ENCODE measurements around the gene TRMT10A. TPM values are rescaled to one million over a fixed set of nuclear protein-coding genes. Genes with fewer than 3 reads are reported as not detected.
A peak's percentile ranks its signal among the peaks of the same experiment; 100 is the strongest.

Gene TRMT10A
- total RNA-seq, 1 donor from 2014 or later: 7.4 TPM

GRCh38 chr4:99574530-99575324 is 10.9 kb upstream of the TRMT10A start, which contains the start of gene MTTP:
Gene MTTP (plus strand): TSS chr4:99574824. CDS start chr4:99574910, 86 bp downstream.
- no peaks in the 10 kb centered on the region for H3K36me3 Mint-ChIP-seq
- peak within 1 kb of the TSS; percentile 37 for H3K27ac Mint-ChIP-seq
- H3K9me3 Mint-ChIP-seq: no peaks in the 10 kb centered on the region
- DNase-seq (ENCODE audit: extremely low spot score, unreplicated experiment): no peak
- no peak for TF ChIP-seq CTCF (conservative IDR thresholded peaks at IDR 0.05)
- H3K27me3 Mint-ChIP-seq: peaks cover 33% of the 10 kb centered on the region
- peak within 1 kb of the TSS; percentile 69 for H3K4me3 Mint-ChIP-seq
- H3K4me1 Mint-ChIP-seq (ENCODE audit: unreplicated experiment): no peaks in the 10 kb centered on the region

- Mint-ChIP-seq H3K27me3 (peaks cover 34% of the 10 kb centered on the region), H3K27ac (no peak overlapping the region), H3K9me3 (no peaks in the 10 kb centered on the region), H3K4me3 (no peak overlapping the region), H3K4me1 (ENCODE audit: unreplicated experiment) (no peaks in the 10 kb centered on the region), H3K36me3 (no peaks in the 10 kb centered on the region)
- DNase-seq (ENCODE audit: extremely low spot score, unreplicated experiment): no peak
- TF ChIP-seq CTCF (conservative IDR thresholded peaks at IDR 0.05): no peak
These were observed 10.0 kb upstream of the TRMT10A start for GRCh38 chr4:99573735-99574368.

- no peaks in the 10 kb centered on the region for H3K9me3 Mint-ChIP-seq
- H3K4me1 Mint-ChIP-seq (ENCODE audit: unreplicated experiment): no peaks in the 10 kb centered on the region
- H3K27ac Mint-ChIP-seq: no peak overlapping the region
- DNase-seq (ENCODE audit: extremely low spot score, unreplicated experiment): no peak
- no peak overlapping the region for H3K4me3 Mint-ChIP-seq
- TF ChIP-seq CTCF (conservative IDR thresholded peaks at IDR 0.05): no peak
- H3K36me3 Mint-ChIP-seq: no peaks in the 10 kb centered on the region
- H3K27me3 Mint-ChIP-seq: peaks cover 41% of the 10 kb centered on the region
These were observed 8.8 kb upstream of the TRMT10A start for GRCh38 chr4:99572527-99573240.

GRCh38 chr4:99571883-99572282 is 8.0 kb upstream of the TRMT10A start:
- no peak for TF ChIP-seq CTCF (conservative IDR thresholded peaks at IDR 0.05)

GRCh38 chr4:99564921-99565320 is 1.1 kb upstream of the TRMT10A start:
- no peaks in the 10 kb centered on the region for H3K9me3 Mint-ChIP-seq
- TF ChIP-seq CTCF (conservative IDR thresholded peaks at IDR 0.05): no peak
- H3K27me3 Mint-ChIP-seq: peaks cover 19% of the 10 kb centered on the region
- no peaks in the 10 kb centered on the region for H3K36me3 Mint-ChIP-seq
- peak overlapping the region; percentile 75 for H3K4me3 Mint-ChIP-seq
- H3K27ac Mint-ChIP-seq: no peak overlapping the region
- no peak for DNase-seq (ENCODE audit: extremely low spot score, unreplicated experiment)
- peaks cover 21% of the 10 kb centered on the region for H3K4me1 Mint-ChIP-seq (ENCODE audit: unreplicated experiment)

More at GRCh38 chr4:99571883-99572282, 8.0 kb upstream of the TRMT10A start:
- Mint-ChIP-seq H3K27me3 (peaks cover 40% of the 10 kb centered on the region), H3K4me3 (no peak overlapping the region), H3K27ac (no peak overlapping the region), H3K36me3 (no peaks in the 10 kb centered on the region), H3K9me3 (no peaks in the 10 kb centered on the region), H3K4me1 (ENCODE audit: unreplicated experiment) (no peaks in the 10 kb centered on the region)
- no peak for DNase-seq (ENCODE audit: extremely low spot score, unreplicated experiment)
